Hepatocyte (in vitro differentiated cells): ENCODE data around the gene TXNRD1.

ENCODE experiments used
- CTCF ChIP-seq: fragments of 200-600 bp; sonication (generic); IDR thresholded peaks from 2 replicates; pipeline ENCODE4 v1.5.1; 2016; ENCODE audit warnings: antibody characterized with exemption, mild to moderate bottlenecking; ENCODE audit not compliant: poor library complexity
- EZH2 ChIP-seq: fragments of 200-600 bp; sonication (generic); IDR thresholded peaks from 2 replicates; pipeline ENCODE4 v1.6.1; 2016; ENCODE audit warnings: antibody characterized with exemption, mild to moderate bottlenecking, borderline replicate concordance

GRCh38 chr12:104375775-104376174, 160.2 kb downstream of the TXNRD1 start:
- TF ChIP-seq CTCF = no peak
- no peak for TF ChIP-seq EZH2
